Panc1 (cell line): ENCODE results near the gene BARHL1. TPM values are rescaled to one million over a fixed set of nuclear protein-coding genes. Genes with fewer than 3 reads are reported as not detected.

ENCODE experiments used
- ATAC-seq: fragments of 200-7000 bp; cut with Tn5 transposase; 2 replicates; pipeline ENCODE4 v1.9.1; 2020; ENCODE audit warnings: mild to moderate bottlenecking, moderate library complexity
- BruUV-seq: library from RNA; stranded (reverse); fragments of 400-500 nt; replicated peaks from 2 replicates; lab custom pipeline; 2021; lab: Mats Ljungman, UMichigan
- CTCF ChIA-PET: fragments of 300-600 bp; sonication (Branson Sonifier 250); formaldehyde crosslinking; loops from one replicate; lab custom pipeline; 2022; ENCODE audit warnings: antibody characterized with exemption; lab: Charles Lee
- POLR2A ChIA-PET: fragments of 300-600 bp; sonication (Branson Sonifier 250); formaldehyde crosslinking; loops from one replicate; lab custom pipeline; 2022; ENCODE audit warnings: antibody characterized with exemption; lab: Charles Lee
- DNase-seq: peaks from one replicate; pipeline ENCODE4 v3.0.0-alpha.2; 2010; ENCODE audit warnings: low read depth, low spot score
- H3K27ac ChIP-seq: 2 replicates; pipeline ENCODE4 v1.5.1; 2011; ENCODE audit warnings: mild to moderate bottlenecking, low read length, inconsistent platforms
- H3K27me3 ChIP-seq: fragments of 200-500 bp; sonication (Bioruptor generic); 2 replicates; pipeline ENCODE4 v1.6.0; 2014; ENCODE audit warnings: low read length, inconsistent platforms; ENCODE audit not compliant: control insufficient read depth, insufficient read depth
- H3K36me3 ChIP-seq: fragments of 200-500 bp; sonication (Bioruptor generic); 2 replicates; pipeline ENCODE4 v1.5.1; 2014; ENCODE audit warnings: inconsistent platforms, mild to moderate bottlenecking, low read length, moderate library complexity; ENCODE audit not compliant: control insufficient read depth, insufficient read depth
- H3K4me1 ChIP-seq: 2 replicates; pipeline ENCODE4 v1.5.1; 2011; ENCODE audit warnings: inconsistent platforms, mild to moderate bottlenecking, low read length, moderate library complexity; ENCODE audit not compliant: control insufficient read depth, insufficient read depth
- H3K4me3 ChIP-seq, 2 experiments: 2 replicates each; pipeline ENCODE4 v1.5.1; 2011 to 2012; ENCODE audit warnings: low read depth in 2 of 2, low read length in 2 of 2, mild to moderate bottlenecking in 2 of 2, inconsistent platforms in 1 of 2, moderate library complexity in 1 of 2
- H3K9me3 ChIP-seq: fragments of 200-500 bp; sonication (Bioruptor generic); 2 replicates; pipeline ENCODE4 v1.5.1; 2014; ENCODE audit warnings: low read depth, mild to moderate bottlenecking, inconsistent platforms, low read length, moderate library complexity; ENCODE audit not compliant: control insufficient read depth, insufficient read depth
- CTCF ChIP-seq: fragments of 450-650 bp; IDR thresholded peaks from 2 replicates; pipeline ENCODE4 v1.5.1; 2017; ENCODE audit warnings: mild to moderate bottlenecking
- POLR2AphosphoS5 ChIP-seq: IDR thresholded peaks from 2 replicates; pipeline ENCODE4 v1.6.1; 2012; ENCODE audit warnings: mild to moderate bottlenecking, low read depth, low read length, moderate library complexity
- SIN3A ChIP-seq: IDR thresholded peaks from 2 replicates; pipeline ENCODE4 v1.6.1; 2012; ENCODE audit warnings: low read depth, mild to moderate bottlenecking, low read length, moderate library complexity, borderline replicate concordance; ENCODE audit not compliant: insufficient read depth
- TCF7L2 ChIP-seq: IDR thresholded peaks from 2 replicates; pipeline ENCODE4 v1.6.1; 2011; ENCODE audit warnings: mild to moderate bottlenecking, low read depth, low read length, inconsistent platforms
- in situ Hi-C: cut with HindIII; loops from 2 replicates; pipeline ENCODE4 v1.10.0; 2016; ENCODE audit warnings: low sequenced_read_pairs, low pct_unique_long_range_greater_than_20kb
- intact Hi-C: fragments of 100-400 bp; cut with micrococcal nuclease; formaldehyde crosslinking; loops from one replicate; pipeline ENCODE4 v1.10.0; 2022; ENCODE audit not compliant: unreplicated experiment
- total RNA-seq: library from RNA; stranded (reverse); gene quantifications from one replicate; pipeline ENCODE4 v1.2.1, GENCODE V29; 2021; ENCODE audit not compliant: unreplicated experiment
- TF ChIP-seq, protein P1 (sequence below), 2 experiments: IDR thresholded peaks; 2 replicates each; pipeline ENCODE4 v1.6.1; 2011 to 2012; ENCODE audit warnings: low read depth in 2 of 2, control low read depth in 1 of 2, low read length in 1 of 2, mild to moderate bottlenecking in 1 of 2, moderate library complexity in 1 of 2; ENCODE audit not compliant: insufficient read depth in 1 of 2

BARHL1 gene
- total RNA-seq, 1 experiment from 2014 or later: not detected

DNA sequence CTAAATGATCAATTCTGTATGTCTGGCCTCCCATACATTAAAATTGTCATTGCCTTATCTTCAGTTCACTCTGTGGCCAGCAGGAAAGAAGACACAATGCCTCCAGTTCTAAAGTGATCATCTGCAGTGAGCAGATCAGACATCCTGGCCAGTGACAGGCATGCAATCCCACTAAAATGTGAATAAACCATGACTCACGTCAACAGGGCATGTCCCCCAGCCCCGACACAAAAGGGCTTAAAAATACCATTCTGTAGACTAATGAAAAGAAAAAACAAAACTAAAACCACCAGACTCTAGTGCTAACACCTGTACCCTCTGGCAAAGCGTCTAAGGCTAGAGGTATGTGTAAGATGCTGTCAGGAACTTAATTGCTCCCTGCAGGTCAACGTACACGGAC is 48.9 kb downstream of the BARHL1 start:
- H3K4me3 ChIP-seq: no peak overlapping the region
- no peaks in the 10 kb centered on the region for H3K27me3 ChIP-seq
- H3K9me3 ChIP-seq: no peaks in the 10 kb centered on the region
- CTCF ChIA-PET: no interaction called here
- H3K36me3 ChIP-seq: peaks cover 4% of the 10 kb centered on the region
- TF ChIP-seq POLR2AphosphoS5 (no peak), SIN3A (no peak), TCF7L2 (no peak), CTCF (no peak)
- TF ChIP-seq, protein P1, sequence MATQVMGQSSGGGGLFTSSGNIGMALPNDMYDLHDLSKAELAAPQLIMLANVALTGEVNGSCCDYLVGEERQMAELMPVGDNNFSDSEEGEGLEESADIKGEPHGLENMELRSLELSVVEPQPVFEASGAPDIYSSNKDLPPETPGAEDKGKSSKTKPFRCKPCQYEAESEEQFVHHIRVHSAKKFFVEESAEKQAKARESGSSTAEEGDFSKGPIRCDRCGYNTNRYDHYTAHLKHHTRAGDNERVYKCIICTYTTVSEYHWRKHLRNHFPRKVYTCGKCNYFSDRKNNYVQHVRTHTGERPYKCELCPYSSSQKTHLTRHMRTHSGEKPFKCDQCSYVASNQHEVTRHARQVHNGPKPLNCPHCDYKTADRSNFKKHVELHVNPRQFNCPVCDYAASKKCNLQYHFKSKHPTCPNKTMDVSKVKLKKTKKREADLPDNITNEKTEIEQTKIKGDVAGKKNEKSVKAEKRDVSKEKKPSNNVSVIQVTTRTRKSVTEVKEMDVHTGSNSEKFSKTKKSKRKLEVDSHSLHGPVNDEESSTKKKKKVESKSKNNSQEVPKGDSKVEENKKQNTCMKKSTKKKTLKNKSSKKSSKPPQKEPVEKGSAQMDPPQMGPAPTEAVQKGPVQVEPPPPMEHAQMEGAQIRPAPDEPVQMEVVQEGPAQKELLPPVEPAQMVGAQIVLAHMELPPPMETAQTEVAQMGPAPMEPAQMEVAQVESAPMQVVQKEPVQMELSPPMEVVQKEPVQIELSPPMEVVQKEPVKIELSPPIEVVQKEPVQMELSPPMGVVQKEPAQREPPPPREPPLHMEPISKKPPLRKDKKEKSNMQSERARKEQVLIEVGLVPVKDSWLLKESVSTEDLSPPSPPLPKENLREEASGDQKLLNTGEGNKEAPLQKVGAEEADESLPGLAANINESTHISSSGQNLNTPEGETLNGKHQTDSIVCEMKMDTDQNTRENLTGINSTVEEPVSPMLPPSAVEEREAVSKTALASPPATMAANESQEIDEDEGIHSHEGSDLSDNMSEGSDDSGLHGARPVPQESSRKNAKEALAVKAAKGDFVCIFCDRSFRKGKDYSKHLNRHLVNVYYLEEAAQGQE (IDR thresholded peaks at IDR 0.05; ENCODE audit: insufficient read depth in 1 of 2, low read depth in 2 of 2, low read length in 1 of 2): no peak
- no peak overlapping the region for H3K27ac ChIP-seq
- POLR2A ChIA-PET: no interaction called here
- no TSS peak for BruUV-seq
- in situ Hi-C loops (no loop called here), intact Hi-C loops (no loop called here)
- no peak for DNase-seq
- H3K4me1 ChIP-seq: no peaks in the 10 kb centered on the region
- ATAC-seq: no peak

DNA sequence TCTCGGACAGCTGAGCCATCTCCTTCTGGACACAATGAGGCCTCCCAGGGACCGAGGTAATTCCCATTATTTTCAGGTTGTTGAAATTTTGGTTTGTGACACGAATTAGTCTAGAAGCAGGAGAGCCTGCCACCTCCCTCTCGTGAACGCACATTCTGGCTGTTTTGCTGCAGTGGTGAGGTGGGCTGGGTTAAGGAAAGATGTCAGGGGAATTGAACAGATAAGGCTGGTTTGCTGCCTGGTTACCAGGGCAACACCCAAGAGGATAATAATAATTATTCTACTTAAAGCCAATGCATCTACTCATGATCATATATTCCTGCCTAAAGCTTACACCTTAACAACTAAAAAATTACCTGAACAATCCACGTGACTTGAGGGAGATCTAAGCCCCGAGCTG is 49.3 kb downstream of the BARHL1 start:
- no peak overlapping the region for H3K4me3 ChIP-seq
- no peak overlapping the region for H3K27ac ChIP-seq
- no peak for DNase-seq
- no peaks in the 10 kb centered on the region for H3K9me3 ChIP-seq
- H3K27me3 ChIP-seq: no peaks in the 10 kb centered on the region
- TF ChIP-seq TCF7L2 (no peak), POLR2AphosphoS5 (no peak), SIN3A (no peak), CTCF (no peak)
- TF ChIP-seq, protein P1 (IDR thresholded peaks at IDR 0.05; ENCODE audit: insufficient read depth in 1 of 2, low read depth in 2 of 2, low read length in 1 of 2): no peak
- ChIA-PET POLR2A (no interaction called here), CTCF (no interaction called here)
- no TSS peak for BruUV-seq
- in situ Hi-C loops (no loop called here), intact Hi-C loops (no loop called here)
- ATAC-seq: no peak
- peaks cover 4% of the 10 kb centered on the region for H3K36me3 ChIP-seq
- no peaks in the 10 kb centered on the region for H3K4me1 ChIP-seq
